Gastroesophageal sphincter (tissue), 4 donors: Measurements from ENCODE around the gene ABCC6. TPM values are rescaled to one million over a fixed set of nuclear protein-coding genes. Genes with fewer than 3 reads are reported as not detected.

ENCODE experiments used
- ATAC-seq: fragments of 150-250 bp; one replicate; pipeline ENCODE4 v1.9.1; 2016; ENCODE audit warnings: mild to moderate bottlenecking, moderate library complexity
- H3K27ac ChIP-seq, 4 donors: fragments of 200-600 bp; sonication (generic) in 3 of 4; 1 replicate in 3 of 4; 2 replicates in 1 of 4; pipeline ENCODE4 v1.5.1; 2016 to 2019
- H3K27me3 ChIP-seq: fragments of 200-600 bp; sonication (generic); one replicate; pipeline ENCODE4 v1.5.1; 2019
- H3K36me3 ChIP-seq, 2 donors: fragments of 200-600 bp; sonication (generic); one replicate each; pipeline ENCODE4 v1.5.1; 2019; ENCODE audit warnings: control low read depth in 1 of 2
- H3K4me1 ChIP-seq, 3 donors: fragments of 200-600 bp; sonication (generic); 1 replicate in 2 of 3; 2 replicates in 1 of 3; pipeline ENCODE4 v1.5.1; 2016 to 2019; ENCODE audit warnings: control low read depth in 2 of 3
- H3K4me3 ChIP-seq, 2 donors: fragments of 200-600 bp; sonication (generic); one replicate each; pipeline ENCODE4 v1.5.1; 2019; ENCODE audit warnings: mild to moderate bottlenecking in 1 of 2, moderate library complexity in 1 of 2
- H3K9me3 ChIP-seq, 3 donors: fragments of 200-600 bp; sonication (generic); one replicate each; pipeline ENCODE4 v1.5.1; 2017 to 2019; ENCODE audit warnings: control low read depth in 2 of 3
- EP300 ChIP-seq: sonication (generic); formaldehyde crosslinking; IDR thresholded peaks from one replicate; pipeline ENCODE4 v1.6.1; 2017; ENCODE audit warnings: antibody characterized with exemption, mild to moderate bottlenecking
- POLR2A ChIP-seq, 2 donors: fragments of 450-650 bp; IDR thresholded peaks; one replicate each; pipeline ENCODE4 v1.6.1; 2017; ENCODE audit warnings: antibody characterized with exemption in 2 of 2, mild to moderate bottlenecking in 2 of 2, moderate library complexity in 1 of 2
- POLR2AphosphoS5 ChIP-seq: sonication (generic); formaldehyde crosslinking; IDR thresholded peaks from one replicate; pipeline ENCODE4 v1.6.1; 2017; ENCODE audit warnings: antibody characterized with exemption
- WGBS, 2 donors: methylation state at CpG; one replicate each; pipeline ENCODE4 v1.1.5; 2018; ENCODE audit warnings: low coverage in 1 of 2; 5-methylcytosine and 5-hydroxymethylcytosine counted together
- total RNA-seq, 4 donors: library from RNA; depleted of rRNA; stranded (reverse); fragments of >200 nt; gene quantifications; one replicate each; pipeline ENCODE4 v1.1.0, GENCODE V29; 2016
- TF ChIP-seq, protein P1 (sequence below), 4 experiments: fragments of 200-600 bp in 2 of 4; fragments of 450-650 bp in 2 of 4; sonication (generic) in 1 of 4; IDR thresholded peaks; one replicate each; pipeline ENCODE4 v1.5.1; 2017 to 2019; ENCODE audit warnings: antibody characterized with exemption in 4 of 4, mild to moderate bottlenecking in 2 of 4, moderate library complexity in 2 of 4

The ABCC6 gene
- total RNA-seq, 4 donors from 2014 or later = 0.93 to 1.0 (median 0.94) TPM

DNA sequence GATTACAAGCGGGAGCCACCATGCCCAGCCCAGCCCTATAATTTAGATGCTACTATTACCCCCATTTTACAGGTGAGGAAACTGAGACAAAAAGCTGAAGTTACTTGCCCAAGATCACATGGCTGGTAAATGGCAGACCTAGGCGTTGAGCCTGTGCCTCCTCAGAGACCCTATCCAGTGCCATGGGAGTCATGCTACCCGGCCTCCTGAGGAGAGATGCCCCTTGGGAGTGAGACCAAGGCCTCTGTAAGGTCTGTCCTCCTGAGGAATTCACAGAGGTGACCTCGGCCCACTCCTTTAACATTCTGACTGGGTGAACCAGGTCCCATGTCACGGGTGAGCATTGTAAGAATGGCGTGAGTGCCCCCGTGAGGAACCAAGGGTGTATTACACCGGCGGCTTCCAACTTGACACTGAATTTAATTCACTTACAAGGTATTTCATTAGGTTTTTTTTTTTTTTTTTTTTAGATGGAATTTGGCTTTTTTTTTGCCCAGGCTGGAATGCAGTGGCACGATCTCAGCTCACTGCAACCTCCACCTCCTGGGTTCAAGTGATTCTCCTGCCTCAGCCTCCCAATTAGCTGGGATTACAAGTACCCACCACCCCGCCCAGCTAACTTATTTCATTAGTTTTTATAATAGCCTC lies 95.7 kb downstream of the ABCC6 start:
- Histone ChIP-seq H3K4me3 (no peak overlapping the region), H3K9me3 (peaks cover 0 to 11% (median 0%) of the 10 kb centered on the region in 3 donors), H3K36me3 (peaks cover 0 to 81% of the 10 kb centered on the region in 2 donors), H3K27me3 (no peaks in the 10 kb centered on the region), H3K4me1 (peaks cover 0 to 25% (median 0%) of the 10 kb centered on the region in 3 donors), H3K27ac (peak overlapping the region; percentile 72 to 82 (median 80))
- peak in 1 of 2 donors; percentile 13 for TF ChIP-seq POLR2A (IDR thresholded peaks at IDR 0.05)
- TF ChIP-seq EP300 = no peak
- TF ChIP-seq, protein P1, sequence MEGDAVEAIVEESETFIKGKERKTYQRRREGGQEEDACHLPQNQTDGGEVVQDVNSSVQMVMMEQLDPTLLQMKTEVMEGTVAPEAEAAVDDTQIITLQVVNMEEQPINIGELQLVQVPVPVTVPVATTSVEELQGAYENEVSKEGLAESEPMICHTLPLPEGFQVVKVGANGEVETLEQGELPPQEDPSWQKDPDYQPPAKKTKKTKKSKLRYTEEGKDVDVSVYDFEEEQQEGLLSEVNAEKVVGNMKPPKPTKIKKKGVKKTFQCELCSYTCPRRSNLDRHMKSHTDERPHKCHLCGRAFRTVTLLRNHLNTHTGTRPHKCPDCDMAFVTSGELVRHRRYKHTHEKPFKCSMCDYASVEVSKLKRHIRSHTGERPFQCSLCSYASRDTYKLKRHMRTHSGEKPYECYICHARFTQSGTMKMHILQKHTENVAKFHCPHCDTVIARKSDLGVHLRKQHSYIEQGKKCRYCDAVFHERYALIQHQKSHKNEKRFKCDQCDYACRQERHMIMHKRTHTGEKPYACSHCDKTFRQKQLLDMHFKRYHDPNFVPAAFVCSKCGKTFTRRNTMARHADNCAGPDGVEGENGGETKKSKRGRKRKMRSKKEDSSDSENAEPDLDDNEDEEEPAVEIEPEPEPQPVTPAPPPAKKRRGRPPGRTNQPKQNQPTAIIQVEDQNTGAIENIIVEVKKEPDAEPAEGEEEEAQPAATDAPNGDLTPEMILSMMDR (IDR thresholded peaks at IDR 0.05) = peak; percentile 89 to 95 (median 94)
- TF ChIP-seq POLR2AphosphoS5 = peak; percentile 50
- WGBS, 2 donors = 14 to 29% methylated on average over 6 to 10 of the region's 11 CpGs
- ATAC-seq = peak; percentile 77

DNA sequence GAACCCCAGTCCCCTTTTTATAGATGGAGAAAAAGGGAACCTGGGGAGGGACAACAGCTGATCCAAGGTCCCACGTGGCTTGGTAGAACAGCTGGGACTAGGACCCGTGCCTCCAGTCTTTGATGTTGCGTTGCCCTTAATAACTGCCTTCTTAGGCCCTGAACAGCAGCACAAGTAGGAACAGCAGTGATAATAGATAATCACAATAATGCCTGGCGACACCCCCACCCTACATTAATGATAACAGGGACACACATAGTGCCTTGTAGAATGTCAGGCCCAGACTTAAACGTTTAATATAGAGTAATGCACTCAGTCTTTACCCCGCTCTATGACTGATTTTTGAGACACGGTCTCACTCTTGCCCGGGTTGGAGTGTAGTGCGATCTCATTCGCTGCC lies 96.4 kb downstream of the ABCC6 start:
- H3K36me3 ChIP-seq = peaks cover 0 to 81% of the 10 kb centered on the region in 2 donors
- TF ChIP-seq, protein P1 (IDR thresholded peaks at IDR 0.05) = no peak
- TF ChIP-seq POLR2A (IDR thresholded peaks at IDR 0.05) = no peak
- no peak for TF ChIP-seq EP300
- TF ChIP-seq POLR2AphosphoS5 = no peak
- ATAC-seq = no peak
- peak overlapping the region; percentile 72 to 82 (median 80) for H3K27ac ChIP-seq
- no peak overlapping the region for H3K4me3 ChIP-seq
- H3K4me1 ChIP-seq = peaks cover 0 to 25% (median 0%) of the 10 kb centered on the region in 3 donors
- H3K9me3 ChIP-seq = peaks cover 0 to 11% (median 0%) of the 10 kb centered on the region in 3 donors
- 24 to 83% methylated on average over 4 to 8 of the region's 10 CpGs for WGBS, 2 donors
- H3K27me3 ChIP-seq = no peaks in the 10 kb centered on the region

DNA sequence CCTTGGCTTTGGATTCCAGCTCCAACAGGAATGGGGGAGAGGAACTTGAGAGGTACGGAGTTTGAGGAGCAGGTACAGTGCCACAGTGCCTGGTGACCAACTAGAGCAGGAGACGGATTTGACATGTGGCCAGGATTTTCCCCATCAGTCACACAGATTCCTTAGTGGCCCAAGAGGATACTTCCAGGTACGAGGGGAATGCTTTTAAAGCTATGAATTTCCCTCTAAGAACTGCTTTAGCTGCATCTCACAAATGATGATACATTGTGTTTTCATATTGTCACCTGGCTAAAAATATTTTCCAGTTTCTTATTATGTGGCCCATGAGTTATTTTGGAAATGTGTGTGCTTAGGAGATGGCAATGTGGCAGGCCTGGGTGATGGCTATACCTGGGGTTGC lies 98.3 kb downstream of the ABCC6 start:
- Histone ChIP-seq H3K4me3 (no peak overlapping the region), H3K27ac (peak overlapping the region; percentile 25 to 82 (median 80)), H3K36me3 (peaks cover 0 to 73% of the 10 kb centered on the region in 2 donors), H3K4me1 (peaks cover 0 to 36% (median 1%) of the 10 kb centered on the region in 3 donors), H3K9me3 (peaks cover 0 to 11% (median 0%) of the 10 kb centered on the region in 3 donors), H3K27me3 (no peaks in the 10 kb centered on the region)
- ATAC-seq = no peak
- WGBS, 2 donors = 87 to 100% methylated on average over 3 of the region's 3 CpGs
- no peak for TF ChIP-seq EP300
- no peak for TF ChIP-seq POLR2AphosphoS5
- TF ChIP-seq POLR2A (IDR thresholded peaks at IDR 0.05) = no peak
- TF ChIP-seq, protein P1 (IDR thresholded peaks at IDR 0.05) = no peak

DNA sequence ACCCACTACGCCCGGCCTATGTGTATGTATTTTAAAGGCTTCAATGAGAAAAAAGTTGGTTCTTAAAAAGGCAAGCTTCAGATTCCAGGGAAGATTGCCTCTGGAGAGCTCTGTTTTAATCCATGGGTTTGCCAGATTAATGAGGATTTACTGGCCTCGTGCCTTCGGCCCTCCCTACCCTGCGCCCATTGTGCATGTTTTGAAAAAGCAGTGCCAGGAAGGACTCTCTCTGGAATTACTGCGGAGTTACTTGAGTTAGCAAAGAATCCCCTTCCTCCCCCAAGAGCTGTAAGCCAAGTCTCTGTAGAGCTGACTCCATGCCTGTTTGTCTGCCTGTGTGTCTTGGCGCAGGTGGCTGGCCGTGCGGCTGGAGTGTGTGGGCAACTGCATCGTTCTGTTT lies 98.9 kb downstream of the ABCC6 start:
- WGBS, 2 donors = 47 to 70% methylated on average over 3 to 7 of the region's 10 CpGs
- no peak overlapping the region for H3K4me3 ChIP-seq

More for the DNA sequence above, 98.9 kb downstream of the ABCC6 start:
- peak; percentile 52 for ATAC-seq
- peaks cover 0 to 11% (median 0%) of the 10 kb centered on the region in 3 donors for H3K9me3 ChIP-seq
- peaks cover 0 to 68% of the 10 kb centered on the region in 2 donors for H3K36me3 ChIP-seq
- H3K27me3 ChIP-seq = no peaks in the 10 kb centered on the region
- peak overlapping the region; percentile 41 to 82 (median 80) for H3K27ac ChIP-seq
- TF ChIP-seq EP300 (no peak), POLR2AphosphoS5 (peak; percentile 81), POLR2A (IDR thresholded peaks at IDR 0.05) (no peak)
- TF ChIP-seq, protein P1 (IDR thresholded peaks at IDR 0.05) = no peak
- peaks cover 0 to 42% (median 7%) of the 10 kb centered on the region in 3 donors for H3K4me1 ChIP-seq
